Astrocyte of the spinal cord (primary cell): ENCODE results near the gene PCBP3.

Experiments
- DNase-seq: peaks from one replicate; pipeline ENCODE4 v3.0.0; 2011; ENCODE audit warnings: low read depth, low spot score
- H3K4me3 ChIP-seq: 2 replicates; pipeline ENCODE4 v1.5.1; 2011; ENCODE audit warnings: low read depth, mild to moderate bottlenecking, low read length, moderate library complexity
- CTCF ChIP-seq: IDR thresholded peaks from 2 replicates; pipeline ENCODE4 v1.5.1; 2012; ENCODE audit warnings: low read depth, mild to moderate bottlenecking, low read length, inconsistent platforms
- in situ Hi-C: cut with HindIII; loops from 2 replicates; pipeline ENCODE4 v1.10.0; 2017; ENCODE audit warnings: low sequenced_read_pairs

Gene PCBP3

GRCh38 chr21:45636951-45637646 is 6.4 kb upstream of the PCBP3 start:
- in situ Hi-C loops: no loop called here
- H3K4me3 ChIP-seq: no peak overlapping the region
- no peak for TF ChIP-seq CTCF
- peak; percentile 7 for DNase-seq

GRCh38 chr21:45637883-45638282 is 5.6 kb upstream of the PCBP3 start:
- H3K4me3 ChIP-seq: no peak overlapping the region
- in situ Hi-C loops: no loop called here
- TF ChIP-seq CTCF: no peak
- no peak for DNase-seq

- DNase-seq: no peak
- TF ChIP-seq CTCF: no peak
- no peak overlapping the region for H3K4me3 ChIP-seq
- in situ Hi-C loops: no loop called here
Measured at GRCh38 chr21:45638707-45639106, 4.8 kb upstream of the PCBP3 start.

GRCh38 chr21:45639206-45640000 is 4.1 kb upstream of the PCBP3 start:
- in situ Hi-C loops: no loop called here
- TF ChIP-seq CTCF: no peak
- DNase-seq: peak; percentile 3
- no peak overlapping the region for H3K4me3 ChIP-seq

GRCh38 chr21:45640001-45640887 is 3.3 kb upstream of the PCBP3 start:
- H3K4me3 ChIP-seq: no peak overlapping the region
- peak; percentile 3 for TF ChIP-seq CTCF
- in situ Hi-C loops: no loop called here
- DNase-seq: no peak

- in situ Hi-C loops: no loop called here
- peak; percentile 18 for TF ChIP-seq CTCF
- H3K4me3 ChIP-seq: no peak overlapping the region
- peak; percentile 64 for DNase-seq
Measured at GRCh38 chr21:45640888-45641479, 2.5 kb upstream of the PCBP3 start.
